Suprapubic skin (tissue), 3 donors: ENCODE results near the gene SYNE2.

Experiments used
- CTCF ChIP-seq, 2 donors: fragments of 200-600 bp in 1 of 2; fragments of 450-650 bp in 1 of 2; sonication (generic) in 1 of 2; IDR thresholded peaks; one replicate each; pipeline ENCODE4 v1.5.1; 2016 to 2019; ENCODE audit warnings: antibody characterized with exemption in 2 of 2, mild to moderate bottlenecking in 1 of 2, moderate library complexity in 1 of 2
- POLR2AphosphoS5 ChIP-seq, 3 donors: sonication (generic); formaldehyde crosslinking; IDR thresholded peaks; one replicate each; pipeline ENCODE4 v1.6.1; 2017; ENCODE audit warnings: antibody characterized with exemption in 3 of 3

GRCh38 chr14:64191756-64192155, 339.0 kb downstream of the SYNE2 start:
- TF ChIP-seq POLR2AphosphoS5 (IDR thresholded peaks at IDR 0.05) (no peak), CTCF (IDR thresholded peaks at IDR 0.05) (no peak)
